Urothelium cell line (cell line): ENCODE results near the gene MYOD1.

Experiments used
- DNase-seq: peaks from one replicate; pipeline ENCODE4 v3.0.0; 2011; ENCODE audit warnings: low spot score, mixed read lengths
- FAIRE-seq: peaks from 2 replicates; lab custom pipeline; 2011; peaks lifted over from hg19 to GRCh38; lab: Jason Lieb, UNC

Gene MYOD1

DNA sequence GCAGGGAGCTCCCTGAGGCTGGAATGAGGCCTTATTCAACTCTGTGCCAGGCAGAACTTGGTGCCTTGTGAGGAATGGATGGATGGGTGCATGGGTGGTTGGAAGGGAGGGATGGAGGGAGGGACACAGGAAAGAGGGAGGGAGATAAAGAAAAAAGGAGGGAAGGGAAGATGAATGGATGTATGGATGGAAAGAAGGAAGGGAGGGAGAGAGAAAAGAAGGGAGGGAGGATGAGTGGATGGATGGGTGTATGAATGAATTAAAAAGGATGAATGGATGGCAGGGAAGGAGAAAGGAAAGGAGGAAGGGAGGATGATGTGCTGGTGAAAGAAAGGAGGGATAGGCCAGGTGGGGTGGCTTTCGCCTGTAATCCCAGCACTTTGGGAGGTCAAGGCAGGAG lies 49.8 kb downstream of the MYOD1 start:
- FAIRE-seq, result no peak
- DNase-seq, result no peak

GRCh38 chr11:17770048-17770652 lies 50.8 kb downstream of the MYOD1 start:
- FAIRE-seq (no peak), DNase-seq (no peak)

GRCh38 chr11:17770917-17771316 lies 51.5 kb downstream of the MYOD1 start:
- FAIRE-seq, result no peak
- no peak for DNase-seq

GRCh38 chr11:17771415-17771814 lies 52.0 kb downstream of the MYOD1 start:
- DNase-seq, result no peak
- FAIRE-seq, result no peak
